Activated CD8-positive, alpha-beta memory T cell treated with anti-CD3 and anti-CD28 coated beads, Interleukin-2, amount 10 ng/mL, durations not matched to agents 7 days and 5 days (primary cell): ENCODE results near the gene GPR85. TPM values are rescaled to one million over a fixed set of nuclear protein-coding genes. Genes with fewer than 3 reads are reported as not detected.

Source experiments
- ATAC-seq: fragments of 150-1000 bp; cut with Tn5 transposase; one replicate; pipeline ENCODE4 v1.10.0; 2021; ENCODE audit warnings: moderate library complexity
- CTCF ChIA-PET: fragments of 350-600 bp; sonication (Branson Sonifier 250); formaldehyde crosslinking; loops from one replicate; lab custom pipeline; 2021; ENCODE audit warnings: antibody characterized with exemption; lab: Charles Lee
- DNase-seq: peaks from one replicate; pipeline ENCODE4 v3.0.0-alpha.2; 2020
- H3K27ac Mint-ChIP-seq: one replicate; pipeline ENCODE4 v1.8.0; 2021; ENCODE audit warnings: mild to moderate bottlenecking, mixed read lengths
- H3K27me3 Mint-ChIP-seq: one replicate; pipeline ENCODE4 v1.8.0; 2021; ENCODE audit warnings: mixed read lengths
- H3K36me3 Mint-ChIP-seq: one replicate; pipeline ENCODE4 v1.8.0; 2021; ENCODE audit warnings: mild to moderate bottlenecking, mixed read lengths
- H3K4me1 Mint-ChIP-seq: one replicate; pipeline ENCODE4 v1.8.0; 2021; ENCODE audit warnings: mixed read lengths
- H3K4me3 Mint-ChIP-seq: one replicate; pipeline ENCODE4 v1.8.0; 2021; ENCODE audit warnings: mild to moderate bottlenecking, moderate library complexity, mixed read lengths
- H3K9me3 Mint-ChIP-seq: one replicate; pipeline ENCODE4 v1.8.0; 2022; ENCODE audit warnings: low read depth, mixed read lengths
- total RNA-seq, 2 experiments: library from RNA; stranded (reverse); gene quantifications; one replicate each; pipeline ENCODE4 v1.2.3, GENCODE V29; 2021

GPR85 gene
- total RNA-seq, 2 experiments from 2014 or later = not detected

DNA sequence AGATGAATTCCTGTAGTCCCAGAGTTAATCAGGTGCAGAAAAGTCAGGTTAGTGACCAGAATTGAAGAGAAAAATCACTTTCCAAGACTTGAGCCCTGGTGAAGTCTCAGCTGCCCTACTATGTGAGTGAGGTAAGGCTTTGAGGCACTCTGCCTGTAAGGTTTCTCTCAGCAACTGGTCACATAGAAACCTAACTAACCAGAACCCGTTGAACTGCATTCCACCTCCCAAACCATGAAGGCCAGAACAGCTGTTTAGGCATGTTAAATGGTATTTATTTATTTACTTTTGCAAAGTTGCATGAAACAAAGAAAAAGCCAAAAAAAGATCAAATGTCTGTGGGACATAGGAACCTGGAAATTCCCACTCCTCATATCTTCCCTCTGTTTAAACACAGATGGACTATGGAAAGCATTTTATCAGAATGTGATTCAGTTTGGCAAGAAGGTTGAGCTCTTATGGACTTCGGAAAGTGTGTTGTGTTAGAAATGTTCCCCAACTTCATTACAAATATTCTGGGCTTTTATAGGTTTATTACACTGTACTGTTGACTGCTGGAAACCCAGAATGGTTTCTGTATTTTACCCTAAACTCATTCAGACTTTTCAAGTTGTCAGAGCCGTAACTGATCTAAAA, 12.8 kb upstream of the GPR85 start:
- H3K27ac Mint-ChIP-seq = no peak overlapping the region
- peaks cover 19% of the 10 kb centered on the region for H3K27me3 Mint-ChIP-seq
- no peak for ATAC-seq
- no peaks in the 10 kb centered on the region for H3K4me1 Mint-ChIP-seq
- DNase-seq = no peak
- H3K36me3 Mint-ChIP-seq = no peaks in the 10 kb centered on the region
- H3K4me3 Mint-ChIP-seq = no peak overlapping the region
- CTCF ChIA-PET = no interaction called here
- no peaks in the 10 kb centered on the region for H3K9me3 Mint-ChIP-seq

- H3K9me3 Mint-ChIP-seq = no peaks in the 10 kb centered on the region
- H3K4me3 Mint-ChIP-seq = no peak overlapping the region
- CTCF ChIA-PET = interaction anchor here (0.6 to 0.9 kb wide), 2 partner anchors 10 to 328 kb away, joined by 4 read pairs; no protein-coding TSS in a partner anchor
- ATAC-seq = no peak
- no peaks in the 10 kb centered on the region for H3K36me3 Mint-ChIP-seq
- H3K4me1 Mint-ChIP-seq = no peaks in the 10 kb centered on the region
- DNase-seq = no peak
- no peak overlapping the region for H3K27ac Mint-ChIP-seq
- peaks cover 28% of the 10 kb centered on the region for H3K27me3 Mint-ChIP-seq
These were observed 8.1 kb upstream of the GPR85 start for GRCh38 chr7:113094517-113095249.

DNA sequence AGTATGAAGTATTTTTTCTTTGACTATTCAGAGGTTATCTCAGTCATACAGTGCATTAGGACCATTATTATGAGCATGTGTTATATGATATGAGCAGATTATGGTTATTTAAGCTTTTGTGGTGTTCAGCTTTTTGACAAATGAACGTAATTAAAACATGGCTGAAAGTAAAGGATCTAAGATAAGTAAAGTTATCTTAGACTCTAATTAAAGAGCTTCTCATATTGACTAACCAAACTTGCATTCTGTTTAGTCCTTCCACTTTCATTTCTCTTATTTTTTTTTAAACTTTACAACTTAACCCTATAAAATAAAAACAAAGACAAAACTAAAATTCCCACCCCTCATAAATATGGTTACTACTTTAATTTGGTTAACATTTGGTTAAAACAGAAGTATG, 6.9 kb upstream of the GPR85 start:
- no peaks in the 10 kb centered on the region for H3K4me1 Mint-ChIP-seq
- no peak overlapping the region for H3K27ac Mint-ChIP-seq
- H3K9me3 Mint-ChIP-seq = no peaks in the 10 kb centered on the region
- no peak for ATAC-seq
- no peak for DNase-seq
- H3K4me3 Mint-ChIP-seq = no peak overlapping the region
- H3K36me3 Mint-ChIP-seq = no peaks in the 10 kb centered on the region
- CTCF ChIA-PET = no interaction called here
- H3K27me3 Mint-ChIP-seq = peaks cover 28% of the 10 kb centered on the region

- no peak overlapping the region for H3K4me3 Mint-ChIP-seq
- DNase-seq = no peak
- CTCF ChIA-PET = no interaction called here
- peaks cover 36% of the 10 kb centered on the region for H3K27me3 Mint-ChIP-seq
- no peak overlapping the region for H3K27ac Mint-ChIP-seq
- no peaks in the 10 kb centered on the region for H3K4me1 Mint-ChIP-seq
- no peaks in the 10 kb centered on the region for H3K9me3 Mint-ChIP-seq
- no peaks in the 10 kb centered on the region for H3K36me3 Mint-ChIP-seq
- no peak for ATAC-seq
These were observed 6.1 kb upstream of the GPR85 start for GRCh38 chr7:113092762-113093161.

GRCh38 chr7:113087071-113087998, 708 bp upstream of the GPR85 start:
- DNase-seq = no peak
- H3K27me3 Mint-ChIP-seq = peaks cover 51% of the 10 kb centered on the region
- H3K4me1 Mint-ChIP-seq = peaks cover 11% of the 10 kb centered on the region
- no peak overlapping the region for H3K27ac Mint-ChIP-seq
- ATAC-seq = no peak
- H3K36me3 Mint-ChIP-seq = no peaks in the 10 kb centered on the region
- no peaks in the 10 kb centered on the region for H3K9me3 Mint-ChIP-seq
- no peak overlapping the region for H3K4me3 Mint-ChIP-seq
- CTCF ChIA-PET = interaction anchor here (0.9 kb wide), 1 partner anchor 9 kb away, joined by 3 read pairs; no protein-coding TSS in a partner anchor

GRCh38 chr7:113085781-113086390, 741 bp downstream of the GPR85 start:
- no peaks in the 10 kb centered on the region for H3K36me3 Mint-ChIP-seq
- peak overlapping the region; percentile 35 for H3K4me3 Mint-ChIP-seq
- no peak overlapping the region for H3K27ac Mint-ChIP-seq
- H3K27me3 Mint-ChIP-seq = peaks cover 49% of the 10 kb centered on the region
- ATAC-seq (peak; percentile 20), DNase-seq (no peak)
- H3K9me3 Mint-ChIP-seq = no peaks in the 10 kb centered on the region
- CTCF ChIA-PET = interaction anchor here (0.6 to 0.9 kb wide), 2 partner anchors 7 to 10 kb away, joined by 3 read pairs; no protein-coding TSS in a partner anchor
- H3K4me1 Mint-ChIP-seq = peaks cover 11% of the 10 kb centered on the region

GRCh38 chr7:113084496-113085172, 2.0 kb downstream of the GPR85 start:
- no peak overlapping the region for H3K4me3 Mint-ChIP-seq
- H3K27ac Mint-ChIP-seq = no peak overlapping the region
- no peak for ATAC-seq
- H3K36me3 Mint-ChIP-seq = no peaks in the 10 kb centered on the region
- CTCF ChIA-PET = interaction anchor here (1.1 kb wide), 1 partner anchor 10 kb away, joined by 4 read pairs; no protein-coding TSS in a partner anchor
- H3K27me3 Mint-ChIP-seq = peaks cover 54% of the 10 kb centered on the region
- DNase-seq = no peak
- H3K9me3 Mint-ChIP-seq = no peaks in the 10 kb centered on the region
- H3K4me1 Mint-ChIP-seq = peaks cover 11% of the 10 kb centered on the region

DNA sequence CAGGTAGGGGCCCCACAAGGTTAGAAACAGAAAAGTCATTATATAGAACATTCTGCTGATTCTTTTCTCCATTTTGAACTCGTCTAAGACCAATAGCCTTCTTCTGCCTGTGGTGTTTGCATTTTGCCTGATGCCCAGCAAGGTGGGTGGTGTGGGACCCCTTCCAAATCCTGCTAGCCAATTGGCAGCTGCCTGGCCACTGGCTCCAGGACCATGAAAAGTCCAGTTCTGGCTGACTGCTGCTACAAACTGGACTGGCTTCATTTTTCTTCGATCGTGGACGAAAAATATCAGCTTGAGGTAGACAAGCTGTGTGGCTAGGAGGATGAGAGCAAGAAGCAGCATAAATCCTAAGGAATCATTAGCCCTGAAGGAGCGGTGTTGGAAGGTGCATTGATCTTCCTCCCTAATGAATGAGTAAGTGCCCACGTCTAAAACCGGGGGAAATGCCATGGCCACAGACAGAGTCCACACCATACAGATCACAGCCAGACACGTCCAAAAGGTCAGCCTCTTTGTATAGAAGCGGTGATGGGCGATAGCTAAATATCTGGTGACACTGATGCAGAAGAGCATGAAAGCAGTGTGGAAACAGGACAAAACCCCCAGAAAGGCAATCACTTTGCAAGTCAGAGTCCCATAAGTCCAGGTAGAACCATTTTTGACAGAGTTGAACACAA, 2.7 kb downstream of the GPR85 start:
- H3K9me3 Mint-ChIP-seq = no peaks in the 10 kb centered on the region
- ATAC-seq = no peak
- H3K27ac Mint-ChIP-seq = no peak overlapping the region
- peaks cover 11% of the 10 kb centered on the region for H3K4me1 Mint-ChIP-seq
- no peaks in the 10 kb centered on the region for H3K36me3 Mint-ChIP-seq
- DNase-seq = no peak
- H3K4me3 Mint-ChIP-seq = no peak overlapping the region
- H3K27me3 Mint-ChIP-seq = peaks cover 54% of the 10 kb centered on the region
- CTCF ChIA-PET = interaction anchor here (1.1 kb wide), 1 partner anchor 11 kb away, joined by 4 read pairs; no protein-coding TSS in a partner anchor

- H3K27ac Mint-ChIP-seq = no peak overlapping the region
- peaks cover 51% of the 10 kb centered on the region for H3K27me3 Mint-ChIP-seq
- peaks cover 11% of the 10 kb centered on the region for H3K4me1 Mint-ChIP-seq
- no peak overlapping the region for H3K4me3 Mint-ChIP-seq
- no peak for ATAC-seq
- DNase-seq = no peak
- no peaks in the 10 kb centered on the region for H3K36me3 Mint-ChIP-seq
- CTCF ChIA-PET = no interaction called here
- H3K9me3 Mint-ChIP-seq = no peaks in the 10 kb centered on the region
These were observed 3.4 kb downstream of the GPR85 start for GRCh38 chr7:113083132-113083815.

GRCh38 chr7:113078331-113078730, 8.3 kb downstream of the GPR85 start:
- DNase-seq (no peak), ATAC-seq (no peak)
- no peaks in the 10 kb centered on the region for H3K9me3 Mint-ChIP-seq
- CTCF ChIA-PET = interaction anchor here (0.7 to 1.2 kb wide), 2 partner anchors 8 to 81 kb away, joined by 3 read pairs; no protein-coding TSS in a partner anchor
- no peaks in the 10 kb centered on the region for H3K36me3 Mint-ChIP-seq
- H3K27me3 Mint-ChIP-seq = peaks cover 22% of the 10 kb centered on the region
- no peaks in the 10 kb centered on the region for H3K4me1 Mint-ChIP-seq
- H3K4me3 Mint-ChIP-seq = no peak overlapping the region
- H3K27ac Mint-ChIP-seq = no peak overlapping the region

DNA sequence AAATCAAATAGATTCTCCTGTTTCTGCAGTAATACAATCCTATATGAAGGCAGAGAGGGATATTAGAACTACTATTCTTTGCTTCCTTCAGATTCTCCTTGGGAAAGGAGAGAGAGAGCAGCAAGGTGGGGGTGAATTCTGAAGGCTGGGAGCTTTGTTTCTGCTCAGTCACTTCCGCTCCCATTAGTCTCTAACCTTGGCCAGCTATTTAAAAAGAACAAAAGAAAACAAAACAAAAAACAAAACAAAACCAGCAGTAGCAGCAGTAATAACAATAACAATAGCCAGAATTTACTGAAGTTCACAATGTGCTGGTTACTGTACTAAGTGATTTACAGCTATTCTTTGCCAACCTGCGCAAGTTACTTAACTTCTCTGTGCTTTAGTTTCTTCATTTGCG, 9.9 kb downstream of the GPR85 start:
- CTCF ChIA-PET = no interaction called here
- no peaks in the 10 kb centered on the region for H3K4me1 Mint-ChIP-seq
- no peak overlapping the region for H3K4me3 Mint-ChIP-seq
- no peak for ATAC-seq
- no peak for DNase-seq
- H3K27ac Mint-ChIP-seq = no peak overlapping the region
- peaks cover 15% of the 10 kb centered on the region for H3K27me3 Mint-ChIP-seq
- no peaks in the 10 kb centered on the region for H3K9me3 Mint-ChIP-seq
- no peaks in the 10 kb centered on the region for H3K36me3 Mint-ChIP-seq
